Measurements from ENCODE around the gene CDX2. TPM values are rescaled to one million over a fixed set of nuclear protein-coding genes. Genes with fewer than 3 reads are reported as not detected.
"Not testable (repeated sequence)": the region's sequence is repeated elsewhere in the genome, so short reads cannot be mapped to it uniquely, and the experiment has no call there.

Gene CDX2
- total RNA-seq, 1 donor from 2014 or later, result 24.8 TPM

DNA sequence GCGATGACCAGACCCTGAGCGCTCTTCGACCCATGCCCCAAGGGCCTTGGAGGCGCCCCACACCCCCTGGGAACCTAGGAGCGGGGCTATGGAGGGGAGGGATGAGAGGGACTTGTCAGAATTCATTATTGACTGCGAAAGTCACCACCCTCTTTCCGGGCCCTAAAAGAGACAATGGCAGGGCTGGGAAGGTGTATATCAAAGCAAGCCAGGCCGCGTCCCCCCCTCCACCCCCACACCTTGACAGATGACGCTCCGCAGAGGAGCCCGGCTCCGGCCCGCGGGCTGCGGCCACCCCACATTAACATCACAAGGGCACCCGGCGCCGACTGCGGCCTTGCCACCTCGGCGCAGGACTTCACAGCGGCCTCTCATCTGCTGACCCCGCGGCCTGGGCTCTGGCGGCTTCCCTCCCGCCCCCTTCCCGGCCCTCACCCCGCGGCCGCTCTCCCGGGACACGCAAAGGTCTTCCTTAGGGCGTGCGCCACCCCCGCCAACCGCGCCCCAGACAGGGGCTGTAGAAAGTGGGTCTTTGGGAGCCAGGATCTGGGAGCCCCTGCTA lies 2.4 kb downstream of the CDX2 start:
- peaks cover 59% of the 10 kb centered on the region for H3K4me1 Mint-ChIP-seq (ENCODE audit: low read depth)
- H3K27ac Mint-ChIP-seq, result peak overlapping the region; percentile 94
- H3K27me3 Mint-ChIP-seq, result peaks cover 43% of the 10 kb centered on the region
- no peaks in the 10 kb centered on the region for H3K9me3 Mint-ChIP-seq (ENCODE audit: low read depth)
- peak overlapping the region; percentile 87 for H3K4me3 Mint-ChIP-seq (ENCODE audit: low read depth)
- H3K36me3 Mint-ChIP-seq (ENCODE audit: insufficient read depth), result peaks cover 1% of the 10 kb centered on the region
- TF ChIP-seq CTCF (IDR thresholded peaks at IDR 0.05; ENCODE audit: unreplicated experiment), result no peak
- DNase-seq (ENCODE audit: low spot score, unreplicated experiment), result no peak

DNA sequence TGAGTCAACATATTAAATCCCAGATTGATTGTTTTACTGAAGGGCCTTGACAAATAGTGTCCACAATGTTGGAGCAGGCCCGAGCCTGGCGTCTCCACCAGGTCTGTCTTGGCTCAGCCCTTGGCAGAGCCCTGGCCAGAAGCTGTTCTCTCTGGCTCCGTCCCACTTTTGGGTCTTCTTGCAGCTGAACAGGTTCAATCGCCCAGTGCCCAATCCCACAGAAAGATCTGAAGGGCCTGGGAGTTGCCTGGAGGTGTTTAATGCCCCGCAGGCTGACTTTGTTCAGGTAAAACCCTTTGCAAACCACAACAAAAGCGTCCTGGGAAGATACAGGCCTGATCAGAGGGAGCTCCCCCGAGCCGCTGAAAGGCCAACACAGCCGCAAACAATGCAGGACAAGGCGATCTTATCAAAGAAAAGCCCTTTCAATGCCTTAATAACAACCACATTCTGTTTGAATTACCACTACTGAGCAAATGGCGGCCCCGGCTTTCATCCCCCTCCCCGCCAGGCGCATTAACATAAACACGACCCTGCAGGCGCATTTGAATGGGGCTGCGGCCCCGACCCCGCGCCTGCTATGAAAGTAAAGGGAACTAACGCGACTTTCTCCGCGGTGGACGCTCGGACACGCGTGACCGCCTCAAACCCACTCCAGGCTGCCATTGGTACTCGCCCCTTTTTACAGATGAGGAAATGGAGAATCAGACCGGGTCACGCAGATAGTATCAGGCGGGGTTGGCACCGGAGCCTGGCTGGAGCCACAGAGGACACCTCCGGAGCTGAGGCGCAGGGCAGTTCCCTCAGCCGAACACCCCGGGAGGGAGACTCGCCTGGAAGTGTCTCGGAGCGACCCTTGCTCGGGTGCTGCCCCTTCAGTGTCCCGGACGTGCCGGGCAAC lies 3.1 kb downstream of the CDX2 start:
- peaks cover 1% of the 10 kb centered on the region for H3K36me3 Mint-ChIP-seq (ENCODE audit: insufficient read depth)
- DNase-seq (ENCODE audit: low spot score, unreplicated experiment), result no peak
- peak overlapping the region; percentile 87 for H3K4me3 Mint-ChIP-seq (ENCODE audit: low read depth)
- H3K27me3 Mint-ChIP-seq, result peaks cover 35% of the 10 kb centered on the region
- H3K9me3 Mint-ChIP-seq (ENCODE audit: low read depth), result no peaks in the 10 kb centered on the region
- H3K27ac Mint-ChIP-seq, result peak overlapping the region; percentile 94
- H3K4me1 Mint-ChIP-seq (ENCODE audit: low read depth), result peaks cover 64% of the 10 kb centered on the region
- TF ChIP-seq CTCF (IDR thresholded peaks at IDR 0.05; ENCODE audit: unreplicated experiment), result no peak

DNA sequence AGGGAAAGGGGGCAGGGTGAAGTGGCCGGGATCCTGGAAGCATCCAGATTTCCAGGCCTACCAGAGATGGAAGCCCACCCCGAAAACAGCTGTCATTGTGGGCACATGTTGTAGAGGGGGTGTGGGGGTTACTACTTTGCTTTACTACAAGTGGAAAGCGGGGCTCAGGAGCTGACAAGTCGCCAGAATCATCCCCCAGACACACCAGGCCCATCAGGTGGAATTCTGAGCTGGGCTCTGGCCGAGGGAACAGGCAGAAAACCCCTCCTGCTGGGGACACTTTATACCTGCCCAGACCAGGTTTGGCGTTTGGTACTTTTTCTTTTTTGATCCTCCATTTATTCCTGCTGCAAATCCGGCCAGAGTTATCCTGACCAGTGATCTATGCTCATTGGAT lies 3.8 kb downstream of the CDX2 start:
- H3K9me3 Mint-ChIP-seq (ENCODE audit: low read depth), result no peaks in the 10 kb centered on the region
- H3K27me3 Mint-ChIP-seq, result peaks cover 29% of the 10 kb centered on the region
- H3K27ac Mint-ChIP-seq, result peak overlapping the region; percentile 94
- H3K4me3 Mint-ChIP-seq (ENCODE audit: low read depth), result peak overlapping the region; percentile 87
- peaks cover 62% of the 10 kb centered on the region for H3K4me1 Mint-ChIP-seq (ENCODE audit: low read depth)
- no peak for TF ChIP-seq CTCF (IDR thresholded peaks at IDR 0.05; ENCODE audit: unreplicated experiment)
- no peak for DNase-seq (ENCODE audit: low spot score, unreplicated experiment)
- H3K36me3 Mint-ChIP-seq (ENCODE audit: insufficient read depth), result peaks cover 1% of the 10 kb centered on the region

GRCh38 chr13:27964741-27965323 lies 4.3 kb downstream of the CDX2 start:
- peak overlapping the region; percentile 80 for H3K27ac Mint-ChIP-seq
- TF ChIP-seq CTCF (IDR thresholded peaks at IDR 0.05; ENCODE audit: unreplicated experiment), result no peak
- H3K9me3 Mint-ChIP-seq (ENCODE audit: low read depth), result no peaks in the 10 kb centered on the region
- H3K4me1 Mint-ChIP-seq (ENCODE audit: low read depth), result peaks cover 65% of the 10 kb centered on the region
- H3K36me3 Mint-ChIP-seq (ENCODE audit: insufficient read depth), result peaks cover 1% of the 10 kb centered on the region
- DNase-seq (ENCODE audit: low spot score, unreplicated experiment), result no peak
- peaks cover 24% of the 10 kb centered on the region for H3K27me3 Mint-ChIP-seq
- peak overlapping the region; percentile 87 for H3K4me3 Mint-ChIP-seq (ENCODE audit: low read depth)

GRCh38 chr13:27964206-27964605 lies 4.9 kb downstream of the CDX2 start:
- H3K4me3 Mint-ChIP-seq (ENCODE audit: low read depth); H3K36me3 Mint-ChIP-seq (ENCODE audit: insufficient read depth); H3K27ac Mint-ChIP-seq; DNase-seq (ENCODE audit: low spot score, unreplicated experiment); H3K9me3 Mint-ChIP-seq (ENCODE audit: low read depth): not testable (repeated sequence)
- Mint-ChIP-seq H3K4me1 (ENCODE audit: low read depth) (peaks cover 61% of the 10 kb centered on the region), H3K27me3 (peaks cover 17% of the 10 kb centered on the region)

All from progenitor cell of endocrine pancreas (in vitro differentiated cells).